HG02642 (cell line): ENCODE measurements around the gene MRPL24.
A peak's percentile ranks its signal among the peaks of the same experiment; 100 is the strongest.
"Not testable (repeated sequence)": the region's sequence is repeated elsewhere in the genome, so short reads cannot be mapped to it uniquely, and the experiment has no call there.

ENCODE experiments used
- ATAC-seq: cut with Tn5 transposase; IDR thresholded peaks from one replicate; pipeline ENCODE4 v1.9.1; 2021; ENCODE audit warnings: mild to moderate bottlenecking; ENCODE audit not compliant: unreplicated experiment, poor library complexity

The MRPL24 gene

GRCh38 chr1:156740741-156741480 lies at the start of gene MRPL24:
Gene MRPL24, minus strand, starts transcription at chr1:156741088. Its CDS starts 2,384 bp downstream, at chr1:156738704.
- peak; percentile 87 for ATAC-seq

GRCh38 chr1:156789621-156790318 lies 48.9 kb upstream of the MRPL24 start:
- ATAC-seq, result no peak

GRCh38 chr1:156788136-156788535 lies 47.2 kb upstream of the MRPL24 start:
- no peak for ATAC-seq

- no peak for ATAC-seq
Observed at GRCh38 chr1:156786640-156787039, 45.8 kb upstream of the MRPL24 start.

- ATAC-seq, result no peak
Observed at GRCh38 chr1:156785458-156785857, 44.6 kb upstream of the MRPL24 start.

- no peak for ATAC-seq
Observed at GRCh38 chr1:156781585-156782186, 40.8 kb upstream of the MRPL24 start.

- ATAC-seq, result no peak
Observed at GRCh38 chr1:156777573-156777972, 36.7 kb upstream of the MRPL24 start.

GRCh38 chr1:156776942-156777341 lies 36.1 kb upstream of the MRPL24 start:
- no peak for ATAC-seq

GRCh38 chr1:156775799-156776198 lies 34.9 kb upstream of the MRPL24 start:
- ATAC-seq, result no peak

GRCh38 chr1:156773607-156774006 lies 32.7 kb upstream of the MRPL24 start:
- ATAC-seq, result no peak

- no peak for ATAC-seq
Observed at GRCh38 chr1:156772728-156773497, 32.0 kb upstream of the MRPL24 start.

- no peak for ATAC-seq
Observed at GRCh38 chr1:156772222-156772621, 31.3 kb upstream of the MRPL24 start.

- ATAC-seq, result no peak
Observed at GRCh38 chr1:156768610-156769295, 27.9 kb upstream of the MRPL24 start.

GRCh38 chr1:156767879-156768604 lies 27.2 kb upstream of the MRPL24 start:
- ATAC-seq, result peak; percentile 10

GRCh38 chr1:156767101-156767878 lies 26.4 kb upstream of the MRPL24 start, which contains the start of gene PRCC:
Gene PRCC, plus strand, starts transcription at chr1:156767535. Its CDS starts 237 bp downstream, at chr1:156767772.
- peak; percentile 93 for ATAC-seq

- peak; percentile 18 for ATAC-seq
Observed at GRCh38 chr1:156766298-156767100, 25.6 kb upstream of the MRPL24 start.

GRCh38 chr1:156765666-156766065 lies 24.8 kb upstream of the MRPL24 start:
- ATAC-seq, result no peak

GRCh38 chr1:156765136-156765535 lies 24.2 kb upstream of the MRPL24 start:
- ATAC-seq, result not testable (repeated sequence)
